Osteoblast (primary cell): ENCODE data around the gene TNIK. TPM values are rescaled to one million over a fixed set of nuclear protein-coding genes. Genes with fewer than 3 reads are reported as not detected.

Experiments
- DNase-seq: peaks from one replicate; pipeline ENCODE4 v3.0.0; 2011; ENCODE audit warnings: low spot score, mixed read lengths; ENCODE audit not compliant: insufficient read length; ENCODE audit errors: missing footprints
- H2AFZ ChIP-seq: 2 replicates; pipeline ENCODE4 v1.6.0; 2011; ENCODE audit warnings: mild to moderate bottlenecking, low read length
- H3K27ac ChIP-seq: 2 replicates; pipeline ENCODE4 v1.5.1; 2011; ENCODE audit warnings: mild to moderate bottlenecking, low read depth, low read length, moderate library complexity
- H3K27me3 ChIP-seq: 2 replicates; pipeline ENCODE4 v1.6.0; 2012; ENCODE audit warnings: mild to moderate bottlenecking, control low read depth, inconsistent platforms, low read length, moderate library complexity; ENCODE audit not compliant: insufficient read depth
- H3K36me3 ChIP-seq: 2 replicates; pipeline ENCODE4 v1.5.1; 2011; ENCODE audit warnings: mild to moderate bottlenecking, low read length, control low read depth, moderate library complexity; ENCODE audit not compliant: insufficient read depth
- H3K4me1 ChIP-seq: 2 replicates; pipeline ENCODE4 v1.5.1; 2011; ENCODE audit warnings: mild to moderate bottlenecking, low read length, control low read depth, moderate library complexity; ENCODE audit not compliant: insufficient read depth
- H3K4me2 ChIP-seq: 2 replicates; pipeline ENCODE4 v1.6.0; 2011; ENCODE audit warnings: mild to moderate bottlenecking, low read length; ENCODE audit not compliant: insufficient read depth
- H3K4me3 ChIP-seq: fragments of 200-600 bp; sonication (generic); 3 replicates; pipeline ENCODE4 v1.5.1; 2012; ENCODE audit warnings: mild to moderate bottlenecking, low read length, inconsistent platforms; ENCODE audit not compliant: insufficient read depth
- H3K79me2 ChIP-seq: 2 replicates; pipeline ENCODE4 v1.6.0; 2012; ENCODE audit warnings: mild to moderate bottlenecking, low read length, control low read depth, inconsistent platforms; ENCODE audit not compliant: insufficient read depth
- H3K9me3 ChIP-seq: 2 replicates; pipeline ENCODE4 v1.5.1; 2011; ENCODE audit warnings: low read depth, low read length, control low read depth
- H4K20me1 ChIP-seq: 2 replicates; pipeline ENCODE4 v1.6.0; 2012; ENCODE audit warnings: mild to moderate bottlenecking, low read length, control low read depth; ENCODE audit not compliant: insufficient read depth
- CTCF ChIP-seq: IDR thresholded peaks from 2 replicates; pipeline ENCODE4 v1.5.1; 2011; ENCODE audit warnings: mild to moderate bottlenecking, low read depth, low read length, moderate library complexity; ENCODE audit errors: extremely low read depth
- total RNA-seq: library from RNA; depleted of rRNA; stranded (reverse); fragments of >200 nt; gene quantifications from 2 replicates; pipeline ENCODE4 v1.2.3, GENCODE V29; 2012

The TNIK gene
- total RNA-seq, 1 donor = 7.6 TPM

DNA sequence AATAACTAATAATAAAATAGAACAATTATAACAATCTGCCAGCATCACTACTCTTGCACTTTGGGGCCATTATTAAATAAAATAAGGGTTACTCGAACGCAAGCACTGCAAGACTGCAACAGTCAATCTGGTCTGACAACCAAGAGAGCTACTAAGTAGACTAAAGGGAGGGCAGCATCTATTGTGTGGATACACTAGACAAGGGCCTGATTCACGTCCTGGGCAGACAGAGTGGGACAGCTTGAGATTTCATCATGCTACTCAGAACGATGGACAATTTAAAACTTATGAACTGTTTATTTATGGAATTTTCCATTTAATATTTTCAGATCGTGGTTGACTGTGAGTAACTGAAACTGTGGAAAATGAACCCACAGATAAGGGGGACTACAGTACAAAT, 39.5 kb downstream of the TNIK start:
- H3K27ac ChIP-seq = no peak overlapping the region
- H3K4me1 ChIP-seq = no peaks in the 10 kb centered on the region
- H3K4me2 ChIP-seq = no peak overlapping the region
- no peak overlapping the region for H3K4me3 ChIP-seq
- no peaks in the 10 kb centered on the region for H3K9me3 ChIP-seq
- H4K20me1 ChIP-seq = no peaks in the 10 kb centered on the region
- H3K79me2 ChIP-seq = no peaks in the 10 kb centered on the region
- H3K27me3 ChIP-seq = no peaks in the 10 kb centered on the region
- DNase-seq = no peak
- no peak overlapping the region for H2AFZ ChIP-seq
- no peaks in the 10 kb centered on the region for H3K36me3 ChIP-seq
- TF ChIP-seq CTCF = no peak

- no peak for TF ChIP-seq CTCF
- H2AFZ ChIP-seq = no peak overlapping the region
- DNase-seq = no peak
- no peaks in the 10 kb centered on the region for H3K9me3 ChIP-seq
- H3K79me2 ChIP-seq = no peaks in the 10 kb centered on the region
- H4K20me1 ChIP-seq = no peaks in the 10 kb centered on the region
- no peaks in the 10 kb centered on the region for H3K4me1 ChIP-seq
- H3K36me3 ChIP-seq = no peaks in the 10 kb centered on the region
- no peak overlapping the region for H3K4me2 ChIP-seq
- no peak overlapping the region for H3K4me3 ChIP-seq
- H3K27ac ChIP-seq = no peak overlapping the region
- no peaks in the 10 kb centered on the region for H3K27me3 ChIP-seq
Observed at GRCh38 chr3:171419457-171419856, 40.7 kb downstream of the TNIK start.

DNA sequence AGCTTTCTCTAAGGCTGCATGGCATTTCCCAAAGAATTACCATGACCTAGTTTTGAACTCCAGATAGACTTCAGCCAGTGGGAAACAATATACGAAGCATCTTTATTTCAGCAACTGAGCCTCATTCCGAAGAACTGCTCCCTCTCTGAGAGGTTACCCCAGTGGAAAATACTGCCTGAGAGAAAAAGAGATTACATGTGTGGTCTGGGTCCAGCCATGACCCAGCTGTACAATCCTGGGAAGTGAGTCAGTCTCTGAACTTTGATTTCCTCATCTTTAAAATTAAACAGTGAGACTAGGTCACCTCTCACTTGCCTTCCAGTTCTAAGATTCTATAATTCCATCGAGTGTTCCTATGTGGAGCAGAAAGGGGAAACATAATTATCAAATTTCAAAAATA, 42.4 kb downstream of the TNIK start:
- DNase-seq = peak; percentile 77
- TF ChIP-seq CTCF = no peak
- no peak overlapping the region for H2AFZ ChIP-seq
- no peak overlapping the region for H3K27ac ChIP-seq
- H3K9me3 ChIP-seq = no peaks in the 10 kb centered on the region
- no peaks in the 10 kb centered on the region for H3K79me2 ChIP-seq
- no peaks in the 10 kb centered on the region for H3K36me3 ChIP-seq
- H3K4me2 ChIP-seq = no peak overlapping the region
- H3K4me3 ChIP-seq = no peak overlapping the region
- H3K4me1 ChIP-seq = no peaks in the 10 kb centered on the region
- peaks cover under 1% of the 10 kb centered on the region for H3K27me3 ChIP-seq
- no peaks in the 10 kb centered on the region for H4K20me1 ChIP-seq

GRCh38 chr3:171417137-171417536, 43.1 kb downstream of the TNIK start:
- Histone ChIP-seq H3K4me3 (no peak overlapping the region), H3K27me3 (peaks cover 4% of the 10 kb centered on the region), H4K20me1 (no peaks in the 10 kb centered on the region), H3K36me3 (no peaks in the 10 kb centered on the region), H2AFZ (no peak overlapping the region), H3K4me2 (no peak overlapping the region), H3K9me3 (no peaks in the 10 kb centered on the region), H3K79me2 (no peaks in the 10 kb centered on the region), H3K27ac (no peak overlapping the region), H3K4me1 (no peaks in the 10 kb centered on the region)
- DNase-seq = no peak
- no peak for TF ChIP-seq CTCF
